GM10248 (cell line): ENCODE results near the gene RHOBTB1.

Experiments used
- CTCF ChIA-PET: fragments of 300-600 bp; sonication (Branson Sonifier 250); formaldehyde crosslinking; extraction: SDS; loops from one replicate; lab custom pipeline; 2021; ENCODE audit warnings: antibody characterized with exemption; lab: Yijun Ruan, JAX
- POLR2A ChIA-PET: fragments of 350-650 bp; sonication (Branson Sonifier 250); formaldehyde crosslinking; extraction: SDS; loops from one replicate; lab custom pipeline; 2020; ENCODE audit warnings: antibody characterized with exemption; lab: Yijun Ruan, JAX
- DNase-seq: peaks from one replicate; pipeline ENCODE4 v3.0.0; 2012; ENCODE audit errors: extremely low spot score
- CTCF ChIP-seq: IDR thresholded peaks from 2 replicates; pipeline ENCODE4 v1.5.1; 2012; ENCODE audit warnings: mild to moderate bottlenecking, low read depth; ENCODE audit errors: extremely low read depth, missing control alignments, control extremely low read depth

RHOBTB1 gene

GRCh38 chr10:60917331-60918280 lies 26.4 kb downstream of the RHOBTB1 start:
- CTCF ChIA-PET: interaction anchor here (1.2 kb wide), 1 partner anchor 9 kb away, joined by 4 read pairs; no protein-coding TSS in a partner anchor
- no peak for TF ChIP-seq CTCF
- POLR2A ChIA-PET: no interaction called here
- no peak for DNase-seq

GRCh38 chr10:60916025-60916424 lies 28.0 kb downstream of the RHOBTB1 start:
- DNase-seq: no peak
- ChIA-PET CTCF (no interaction called here), POLR2A (no interaction called here)
- TF ChIP-seq CTCF: no peak

GRCh38 chr10:60914690-60915141 lies 29.3 kb downstream of the RHOBTB1 start:
- no peak for DNase-seq
- CTCF ChIA-PET: no interaction called here
- TF ChIP-seq CTCF: no peak
- POLR2A ChIA-PET: no interaction called here

GRCh38 chr10:60913657-60914056 lies 30.3 kb downstream of the RHOBTB1 start:
- DNase-seq: no peak
- ChIA-PET CTCF (no interaction called here), POLR2A (no interaction called here)
- TF ChIP-seq CTCF: no peak

- POLR2A ChIA-PET: no interaction called here
- no peak for DNase-seq
- CTCF ChIA-PET: no interaction called here
- TF ChIP-seq CTCF: no peak
Observed at GRCh38 chr10:60913071-60913470, 30.9 kb downstream of the RHOBTB1 start.

GRCh38 chr10:60911715-60912114 lies 32.3 kb downstream of the RHOBTB1 start:
- no peak for TF ChIP-seq CTCF
- no peak for DNase-seq
- POLR2A ChIA-PET: no interaction called here
- CTCF ChIA-PET: no interaction called here
